ENCODE results near the gene UBE2K.

DNA sequence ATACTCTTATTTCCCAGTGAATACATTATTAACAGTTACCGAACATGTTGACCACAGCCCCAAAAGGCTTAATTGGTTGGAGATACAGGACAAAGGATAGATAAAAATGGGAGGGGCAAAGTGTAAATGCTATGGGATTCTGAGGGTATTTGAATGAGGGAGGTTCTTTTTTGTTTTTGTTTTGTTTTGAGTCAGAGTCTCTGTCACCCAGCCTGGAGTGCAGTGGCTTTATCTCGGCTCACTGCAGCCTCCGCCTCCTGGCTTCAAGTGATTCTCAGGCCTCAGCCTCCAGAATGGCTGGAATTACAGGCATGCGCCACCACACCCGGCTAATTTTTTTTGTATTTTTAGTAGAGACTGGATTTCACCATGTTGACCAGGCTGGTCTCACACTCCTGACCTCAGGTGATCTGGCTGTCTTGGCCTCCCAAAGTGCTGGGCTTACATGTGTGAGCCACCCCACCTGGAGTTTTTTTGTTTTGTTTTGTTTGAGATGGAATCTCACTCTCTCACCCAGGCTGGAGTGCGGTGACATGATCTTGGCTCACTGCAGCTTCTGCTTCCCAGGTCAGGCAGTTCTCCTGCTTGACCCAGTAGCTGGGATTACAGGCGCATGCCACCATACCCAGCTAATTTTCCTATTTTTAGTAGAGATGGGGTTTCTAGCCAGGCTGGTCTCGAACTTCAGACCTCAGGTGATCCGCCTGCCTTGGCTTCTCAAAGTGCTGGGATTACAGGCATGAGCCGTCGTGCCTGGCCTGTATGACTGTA, 9.0 kb downstream of the UBE2K start:
- TF ChIP-seq POLR2AphosphoS5 (IDR thresholded peaks at IDR 0.05; ENCODE audit: low read depth, low read length) (no peak), SIN3A (IDR thresholded peaks at IDR 0.05; ENCODE audit: borderline replicate concordance, insufficient read depth, low read length) (no peak)

All from PFSK-1 (cell line).